Measurements from ENCODE around the gene CYP4F22. TPM values are rescaled to one million over a fixed set of nuclear protein-coding genes. Genes with fewer than 3 reads are reported as not detected.
"Not testable (repeated sequence)": the region's sequence is repeated elsewhere in the genome, so short reads cannot be mapped to it uniquely, and the experiment has no call there.

CYP4F22 gene
- total and polyA plus RNA-seq, 12 donors, result 0.11 to 0.34 TPM; not detected in 10

- no peaks in the 10 kb centered on the region for H3K36me3 ChIP-seq (replicated peaks in 1 of 2)
- no peak for DNase-seq
- H3K27ac ChIP-seq, result no peak overlapping the region
- H3K27me3 ChIP-seq, result peaks cover 4% of the 10 kb centered on the region
- TF ChIP-seq CTCF (IDR thresholded peaks at IDR 0.05) (no peak), POLR2A (IDR thresholded peaks at IDR 0.05) (no peak)
- no peaks in the 10 kb centered on the region for H3K9me3 ChIP-seq (replicated peaks in 1 of 3)
- H3K4me3 ChIP-seq, result no peak overlapping the region
- intact Hi-C loops (cut with DNase I), result loop anchor here in 1 of 2 donors (10.0 kb wide), 1 partner anchor 70 kb away; no protein-coding TSS in a partner anchor
- WGBS, 4 donors, result 71 to 77% (median 76%) methylated on average over 4 of the region's 4 CpGs
- no peaks in the 10 kb centered on the region for H3K4me1 ChIP-seq (replicated peaks in 1 of 2)
Observed at GRCh38 chr19:15475169-15475568, 33.2 kb upstream of the CYP4F22 start.

GRCh38 chr19:15475611-15476010 lies 32.7 kb upstream of the CYP4F22 start:
- Histone ChIP-seq H3K27me3 (peaks cover 4% of the 10 kb centered on the region), H3K4me1 (replicated peaks in 1 of 2) (no peaks in the 10 kb centered on the region), H3K27ac (no peak overlapping the region), H3K36me3 (replicated peaks in 1 of 2) (no peaks in the 10 kb centered on the region), H3K9me3 (replicated peaks in 1 of 3) (no peaks in the 10 kb centered on the region), H3K4me3 (no peak overlapping the region)
- DNase-seq, result no peak
- intact Hi-C loops (cut with DNase I), result loop anchor here in 1 of 2 donors (10.0 kb wide), 1 partner anchor 69 kb away; no protein-coding TSS in a partner anchor
- 88 to 96% (median 92%) methylated on average over 3 to 10 of the region's 10 CpGs for WGBS, 4 donors
- TF ChIP-seq CTCF (IDR thresholded peaks at IDR 0.05) (no peak), POLR2A (IDR thresholded peaks at IDR 0.05) (no peak)

DNA sequence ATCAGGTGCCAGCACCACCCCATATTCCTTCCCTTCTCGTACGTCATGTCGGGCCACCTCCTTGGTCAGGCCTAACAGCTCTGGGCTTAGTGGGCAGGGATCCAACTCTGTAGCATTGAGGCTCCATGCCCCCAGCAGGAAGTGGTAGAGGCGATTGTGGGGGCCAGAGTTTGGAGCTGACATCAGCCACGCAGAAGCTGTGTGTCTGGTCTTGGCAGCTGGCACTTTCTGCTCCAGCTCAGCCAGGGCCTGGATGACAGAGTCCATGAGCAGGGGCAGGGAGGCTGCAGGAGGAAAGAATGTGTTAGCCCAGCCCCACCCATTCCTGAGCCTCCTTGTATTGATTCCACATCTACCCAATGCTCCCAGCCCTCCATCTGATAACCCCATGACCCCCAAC lies 32.0 kb upstream of the CYP4F22 start:
- H3K9me3 ChIP-seq (replicated peaks in 1 of 3), result no peaks in the 10 kb centered on the region
- no peak overlapping the region for H3K27ac ChIP-seq
- TF ChIP-seq CTCF (IDR thresholded peaks at IDR 0.05) (no peak), POLR2A (IDR thresholded peaks at IDR 0.05) (no peak)
- H3K4me1 ChIP-seq (replicated peaks in 1 of 2), result no peaks in the 10 kb centered on the region
- H3K36me3 ChIP-seq (replicated peaks in 1 of 2), result no peaks in the 10 kb centered on the region
- intact Hi-C loops (cut with DNase I), result loop anchor here in 1 of 2 donors (10.0 kb wide), 1 partner anchor 68 kb away; no protein-coding TSS in a partner anchor
- no peak overlapping the region for H3K4me3 ChIP-seq
- DNase-seq, result no peak
- peaks cover 4% of the 10 kb centered on the region for H3K27me3 ChIP-seq
- WGBS, 4 donors, result 72 to 85% (median 78%) methylated on average over 3 to 5 of the region's 5 CpGs

DNA sequence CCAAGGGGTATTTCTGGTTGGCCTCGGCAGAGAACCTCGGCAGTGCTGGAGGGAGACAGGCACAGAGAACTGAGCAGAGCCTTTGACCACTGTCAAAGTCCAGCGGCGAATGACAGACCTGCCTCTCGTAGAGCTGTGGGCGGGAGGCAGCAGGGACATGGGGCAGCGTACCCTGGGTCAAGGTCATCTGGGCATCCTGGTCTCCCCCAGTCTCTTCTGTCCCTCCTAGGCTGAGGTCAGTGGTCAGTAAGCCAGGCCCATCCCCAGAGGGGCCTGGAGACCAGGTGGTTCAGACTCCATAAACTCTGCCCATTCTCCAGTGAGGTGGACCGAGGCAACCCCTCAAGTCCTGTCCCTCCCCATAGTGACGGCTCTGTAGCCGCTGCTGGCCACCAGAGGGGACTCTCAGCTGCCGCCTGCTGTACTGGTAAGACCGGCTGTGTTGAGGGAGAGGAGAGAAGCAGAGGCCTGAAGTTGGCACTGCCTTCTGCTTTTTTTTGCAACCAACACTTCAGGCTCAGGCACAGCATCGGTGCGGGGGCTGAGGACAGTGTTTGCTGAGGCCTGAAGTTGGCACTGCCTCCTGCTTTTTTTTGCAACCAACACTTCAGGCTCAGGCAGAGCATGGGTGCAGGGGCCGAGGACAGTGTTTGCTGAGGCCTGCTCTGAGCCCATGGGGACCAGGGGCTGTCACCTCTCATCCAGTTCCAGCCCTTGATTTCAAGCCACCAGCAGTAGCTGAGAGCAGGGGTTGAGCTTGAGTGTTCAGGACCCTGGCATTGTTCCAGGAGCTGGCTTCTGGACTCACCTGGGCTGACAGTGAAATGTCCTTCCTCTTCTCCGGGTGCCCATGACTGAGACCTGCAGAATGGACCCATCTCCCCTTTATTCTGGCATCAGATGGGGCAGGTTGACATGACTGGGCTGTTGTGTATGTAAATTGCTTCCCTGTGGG lies 28.7 kb upstream of the CYP4F22 start, which contains the start of gene PGLYRP2:
TSS of gene PGLYRP2 (minus strand) at position 111 of the 955 bp plus-strand sequence. CDS start 130 bp downstream, outside the sequence.
- no peak within 1 kb of the TSS for H3K4me3 ChIP-seq
- no peaks in the 10 kb centered on the region for H3K36me3 ChIP-seq (replicated peaks in 1 of 2)
- intact Hi-C loops (cut with DNase I), result loop anchor here in 1 of 2 donors (10.0 kb wide), 1 partner anchor 65 kb away; no protein-coding TSS in a partner anchor
- H3K4me1 ChIP-seq (replicated peaks in 1 of 2), result no peaks in the 10 kb centered on the region
- no peak for DNase-seq
- WGBS, 4 donors, result 64 to 81% (median 74%) methylated on average over 10 to 16 of the region's 16 CpGs
- no peak within 1 kb of the TSS for H3K27ac ChIP-seq
- TF ChIP-seq CTCF (IDR thresholded peaks at IDR 0.05), result no peak
- no peak for TF ChIP-seq POLR2A (IDR thresholded peaks at IDR 0.05)
- no peaks in the 10 kb centered on the region for H3K27me3 ChIP-seq
- no peaks in the 10 kb centered on the region for H3K9me3 ChIP-seq (replicated peaks in 1 of 3)

DNA sequence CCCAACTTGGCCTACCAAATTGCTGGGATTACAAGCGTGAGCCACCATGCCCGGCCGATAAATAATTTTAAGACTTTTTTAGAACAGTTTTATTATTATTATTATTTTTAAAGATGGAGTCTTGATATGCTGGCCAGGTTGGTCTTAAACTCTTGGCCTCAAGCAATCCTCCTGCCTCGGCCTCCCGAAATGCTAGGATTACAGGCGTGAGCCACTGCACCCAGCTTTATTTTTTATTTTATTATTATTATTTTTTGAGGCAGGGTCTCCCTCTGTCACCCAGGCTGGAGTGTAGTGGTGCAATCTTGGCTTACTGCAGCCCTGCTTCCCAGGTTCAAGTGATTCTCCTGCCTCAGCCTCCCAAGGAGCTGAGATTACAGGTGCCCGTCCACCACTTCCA lies 27.3 kb upstream of the CYP4F22 start:
- H3K4me3 ChIP-seq, result not testable (repeated sequence)

GRCh38 chr19:15485768-15486167 lies 22.6 kb upstream of the CYP4F22 start:
- intact Hi-C loops (cut with DNase I); DNase-seq; H3K27me3 ChIP-seq; H3K4me1 ChIP-seq (replicated peaks in 1 of 2); H3K4me3 ChIP-seq; H3K36me3 ChIP-seq (replicated peaks in 1 of 2); H3K9me3 ChIP-seq (replicated peaks in 1 of 3); H3K27ac ChIP-seq: not testable (repeated sequence)
- 83 to 91% (median 86%) methylated on average over 5 of the region's 5 CpGs for WGBS, 4 donors

More for the DNA sequence above, 27.3 kb upstream of the CYP4F22 start:
- DNase-seq; H3K27ac ChIP-seq; H3K27me3 ChIP-seq; H3K9me3 ChIP-seq (replicated peaks in 1 of 3); intact Hi-C loops (cut with DNase I); H3K4me1 ChIP-seq (replicated peaks in 1 of 2); H3K36me3 ChIP-seq (replicated peaks in 1 of 2): not testable (repeated sequence)
- WGBS, 4 donors, result 75 to 87% (median 84%) methylated on average over 7 of the region's 7 CpGs
